ENCODE data around the gene LDLRAD2. TPM values are rescaled to one million over a fixed set of nuclear protein-coding genes. Genes with fewer than 3 reads are reported as not detected.

Gene LDLRAD2
- total and polyA plus RNA-seq, 2 of the 4 experiments (the other 2 are of a cell fraction): 0.05 TPM; not detected in 1

GRCh38 chr1:21847223-21848205 is 35.4 kb downstream of the LDLRAD2 start (continued):
- no peak for TF ChIP-seq CEBPB (IDR thresholded peaks at IDR 0.05; ENCODE audit: low read depth, low read length)
- TF ChIP-seq FOS (IDR thresholded peaks at IDR 0.05; ENCODE audit: low read depth, low read length): no peak
- no peak for TF ChIP-seq RFX5 (IDR thresholded peaks at IDR 0.05; ENCODE audit: low read depth, low read length)
- no peak for TF ChIP-seq ELK1 (IDR thresholded peaks at IDR 0.05; ENCODE audit: borderline replicate concordance, low read depth, low read length)
- no peak for TF ChIP-seq RCOR1 (IDR thresholded peaks at IDR 0.05; ENCODE audit: insufficient replicate concordance, low read length)

Measured in IMR-90 (cell line).